GM12892 (cell line): Measurements from ENCODE around the gene MGAT4A.

Experiments
- POLR2A ChIP-seq: IDR thresholded peaks from 2 replicates; pipeline ENCODE4 v1.6.1; 2011; ENCODE audit warnings: low read depth, low read length, control low read depth
- POLR2AphosphoS5 ChIP-seq: IDR thresholded peaks from 2 replicates; pipeline ENCODE4 v1.6.1; 2011; ENCODE audit warnings: low read depth, low read length, control low read depth

DNA sequence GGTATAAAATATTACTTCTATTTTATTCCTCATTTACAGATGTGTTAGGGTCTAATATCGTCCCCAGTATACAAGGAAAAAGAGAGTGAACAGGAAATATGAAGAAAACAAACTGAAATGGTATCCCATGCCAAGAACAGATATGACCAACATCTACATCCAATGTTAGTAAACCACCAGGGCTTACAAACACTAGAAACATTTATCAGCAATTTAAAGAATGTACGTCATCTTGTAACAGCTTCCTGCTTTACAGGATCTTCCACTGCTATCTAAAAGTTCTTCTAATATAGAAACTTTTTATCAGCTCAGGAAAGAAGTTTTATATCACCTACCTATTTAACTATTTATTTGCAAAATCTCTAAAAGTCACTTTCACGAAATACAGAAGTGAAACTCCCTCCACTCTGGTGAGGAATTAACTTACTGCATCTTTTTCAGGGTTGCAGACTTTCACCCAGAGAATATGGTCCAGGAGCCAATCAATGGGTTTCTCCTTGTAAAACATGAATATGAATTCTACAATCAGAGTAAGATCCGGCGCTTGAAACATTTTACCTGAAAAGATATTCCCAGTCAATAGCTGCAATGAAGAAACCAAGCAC is 87.3 kb downstream of the MGAT4A start:
- TF ChIP-seq POLR2AphosphoS5 = no peak
- no peak for TF ChIP-seq POLR2A
